NCI-H2081 treated with DMSO at 0.1 percent for 48 hours (cell line): ENCODE results near the gene MEIOSIN.
"Not testable (repeated sequence)": the region's sequence is repeated elsewhere in the genome, so short reads cannot be mapped to it uniquely, and the experiment has no call there.

ENCODE experiments used
- DNase-seq: peaks from one replicate; lab custom pipeline; 2025; lab: John Stamatoyannopoulos, UW

Gene MEIOSIN

GRCh38 chr19:45780448-45781213 lies 47.4 kb downstream of the MEIOSIN start:
- DNase-seq, result no peak

- DNase-seq, result peak; percentile 17
Measured at GRCh38 chr19:45781214-45782161, 48.2 kb downstream of the MEIOSIN start.

- no peak for DNase-seq
Measured at GRCh38 chr19:45782162-45782691, 49.0 kb downstream of the MEIOSIN start, which contains the start of gene DMPK. DMPK (minus strand) TSS chr19:45782490; CDS start chr19:45782352, 138 bp downstream.

GRCh38 chr19:45782820-45783785 lies 49.9 kb downstream of the MEIOSIN start:
- no peak for DNase-seq

- DNase-seq, result no peak
Measured at GRCh38 chr19:45784096-45784495, 50.9 kb downstream of the MEIOSIN start.

GRCh38 chr19:45785097-45785496 lies 51.9 kb downstream of the MEIOSIN start:
- no peak for DNase-seq

GRCh38 chr19:45785781-45786532 lies 52.7 kb downstream of the MEIOSIN start:
- no peak for DNase-seq

GRCh38 chr19:45786533-45786894 lies 53.3 kb downstream of the MEIOSIN start:
- DNase-seq, result no peak

GRCh38 chr19:45789035-45789786 lies 56.0 kb downstream of the MEIOSIN start:
- DNase-seq, result no peak

- DNase-seq, result no peak
Measured at GRCh38 chr19:45790942-45791341, 57.7 kb downstream of the MEIOSIN start.

GRCh38 chr19:45791744-45792469 lies 58.7 kb downstream of the MEIOSIN start:
- DNase-seq, result no peak

- DNase-seq, result peak; percentile 88
Measured at GRCh38 chr19:45792470-45793177, 59.4 kb downstream of the MEIOSIN start, which contains the start of gene DMWD. DMWD (minus strand) TSS chr19:45792845; CDS start chr19:45792756, 89 bp downstream.

- DNase-seq, result no peak
Measured at GRCh38 chr19:45793178-45793564, 59.9 kb downstream of the MEIOSIN start.

- DNase-seq, result no peak
Measured at GRCh38 chr19:45793876-45794275, 60.6 kb downstream of the MEIOSIN start.

GRCh38 chr19:45794627-45795026 lies 61.4 kb downstream of the MEIOSIN start:
- no peak for DNase-seq

GRCh38 chr19:45798995-45799517 lies 65.8 kb downstream of the MEIOSIN start:
- DNase-seq, result peak; percentile 21

- not testable (repeated sequence) for DNase-seq
Measured at GRCh38 chr19:45799541-45799940, 66.3 kb downstream of the MEIOSIN start.

- DNase-seq, result no peak
Measured at GRCh38 chr19:45800070-45800553, 66.9 kb downstream of the MEIOSIN start.
